ENCODE measurements around the gene TRA2A.

DNA sequence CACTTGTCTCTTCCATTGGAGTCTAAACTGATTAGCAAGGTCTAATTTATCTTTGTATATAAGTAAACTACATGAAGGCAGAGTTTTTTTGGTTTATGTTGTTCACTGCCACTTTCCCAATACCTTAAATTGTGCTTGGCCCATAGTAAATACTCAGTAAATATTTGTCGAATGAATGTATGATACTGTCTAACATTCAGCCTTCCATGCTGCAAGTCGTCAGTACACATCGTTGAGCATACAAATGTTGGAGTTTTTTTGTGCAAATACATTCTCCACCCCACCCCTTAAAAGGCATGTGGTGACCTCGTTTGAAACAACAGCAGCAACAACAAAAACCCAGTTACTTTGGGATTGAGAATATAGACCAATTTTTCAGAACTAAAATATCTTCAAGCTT, 44.1 kb downstream of the TRA2A start:
- no peak for TF ChIP-seq EZH2 (IDR thresholded peaks at IDR 0.05; ENCODE audit: borderline replicate concordance)
- TF ChIP-seq, protein P1, sequence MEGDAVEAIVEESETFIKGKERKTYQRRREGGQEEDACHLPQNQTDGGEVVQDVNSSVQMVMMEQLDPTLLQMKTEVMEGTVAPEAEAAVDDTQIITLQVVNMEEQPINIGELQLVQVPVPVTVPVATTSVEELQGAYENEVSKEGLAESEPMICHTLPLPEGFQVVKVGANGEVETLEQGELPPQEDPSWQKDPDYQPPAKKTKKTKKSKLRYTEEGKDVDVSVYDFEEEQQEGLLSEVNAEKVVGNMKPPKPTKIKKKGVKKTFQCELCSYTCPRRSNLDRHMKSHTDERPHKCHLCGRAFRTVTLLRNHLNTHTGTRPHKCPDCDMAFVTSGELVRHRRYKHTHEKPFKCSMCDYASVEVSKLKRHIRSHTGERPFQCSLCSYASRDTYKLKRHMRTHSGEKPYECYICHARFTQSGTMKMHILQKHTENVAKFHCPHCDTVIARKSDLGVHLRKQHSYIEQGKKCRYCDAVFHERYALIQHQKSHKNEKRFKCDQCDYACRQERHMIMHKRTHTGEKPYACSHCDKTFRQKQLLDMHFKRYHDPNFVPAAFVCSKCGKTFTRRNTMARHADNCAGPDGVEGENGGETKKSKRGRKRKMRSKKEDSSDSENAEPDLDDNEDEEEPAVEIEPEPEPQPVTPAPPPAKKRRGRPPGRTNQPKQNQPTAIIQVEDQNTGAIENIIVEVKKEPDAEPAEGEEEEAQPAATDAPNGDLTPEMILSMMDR (IDR thresholded peaks at IDR 0.05; ENCODE audit: poor library complexity), result no peak
